ENCODE data around the gene HOXD3.

DNA sequence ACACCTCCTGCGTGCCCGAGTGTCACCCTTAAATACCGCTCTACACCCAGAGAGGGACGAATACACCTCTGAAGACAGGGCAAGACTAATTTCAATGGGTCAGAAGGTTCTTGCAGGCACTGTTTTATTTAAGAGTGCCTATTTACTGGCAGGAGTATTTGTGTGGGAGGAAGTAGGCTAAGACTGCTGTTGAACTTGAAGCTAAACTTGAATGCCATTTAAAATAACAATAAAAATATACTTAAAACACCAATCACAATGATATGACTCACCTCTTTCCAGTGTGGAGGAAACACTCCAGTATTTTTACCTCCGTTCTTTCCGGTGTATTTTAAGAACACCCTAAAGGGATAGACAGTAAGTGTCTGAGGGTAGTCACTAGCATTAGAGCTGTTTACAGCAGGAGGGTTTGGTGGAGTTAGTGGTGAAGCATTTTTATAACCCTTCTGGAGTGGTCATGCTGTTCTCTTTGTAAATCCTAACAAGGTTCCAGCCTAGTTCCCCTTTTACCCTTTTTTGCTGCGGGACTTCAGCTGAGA lies 21.7 kb downstream of the HOXD3 start:
- TF ChIP-seq, protein P1, sequence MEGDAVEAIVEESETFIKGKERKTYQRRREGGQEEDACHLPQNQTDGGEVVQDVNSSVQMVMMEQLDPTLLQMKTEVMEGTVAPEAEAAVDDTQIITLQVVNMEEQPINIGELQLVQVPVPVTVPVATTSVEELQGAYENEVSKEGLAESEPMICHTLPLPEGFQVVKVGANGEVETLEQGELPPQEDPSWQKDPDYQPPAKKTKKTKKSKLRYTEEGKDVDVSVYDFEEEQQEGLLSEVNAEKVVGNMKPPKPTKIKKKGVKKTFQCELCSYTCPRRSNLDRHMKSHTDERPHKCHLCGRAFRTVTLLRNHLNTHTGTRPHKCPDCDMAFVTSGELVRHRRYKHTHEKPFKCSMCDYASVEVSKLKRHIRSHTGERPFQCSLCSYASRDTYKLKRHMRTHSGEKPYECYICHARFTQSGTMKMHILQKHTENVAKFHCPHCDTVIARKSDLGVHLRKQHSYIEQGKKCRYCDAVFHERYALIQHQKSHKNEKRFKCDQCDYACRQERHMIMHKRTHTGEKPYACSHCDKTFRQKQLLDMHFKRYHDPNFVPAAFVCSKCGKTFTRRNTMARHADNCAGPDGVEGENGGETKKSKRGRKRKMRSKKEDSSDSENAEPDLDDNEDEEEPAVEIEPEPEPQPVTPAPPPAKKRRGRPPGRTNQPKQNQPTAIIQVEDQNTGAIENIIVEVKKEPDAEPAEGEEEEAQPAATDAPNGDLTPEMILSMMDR (IDR thresholded peaks at IDR 0.05) = no peak
- no peak for TF ChIP-seq CBX8 (IDR thresholded peaks at IDR 0.05)

Measured in A549 (cell line).